ENCODE measurements around the gene RRAS. TPM values are rescaled to one million over a fixed set of nuclear protein-coding genes. Genes with fewer than 3 reads are reported as not detected.
A peak's percentile ranks its signal among the peaks of the same experiment; 100 is the strongest.

RRAS gene
- total RNA-seq, 1 donor from 2014 or later: 3.9 TPM

DNA sequence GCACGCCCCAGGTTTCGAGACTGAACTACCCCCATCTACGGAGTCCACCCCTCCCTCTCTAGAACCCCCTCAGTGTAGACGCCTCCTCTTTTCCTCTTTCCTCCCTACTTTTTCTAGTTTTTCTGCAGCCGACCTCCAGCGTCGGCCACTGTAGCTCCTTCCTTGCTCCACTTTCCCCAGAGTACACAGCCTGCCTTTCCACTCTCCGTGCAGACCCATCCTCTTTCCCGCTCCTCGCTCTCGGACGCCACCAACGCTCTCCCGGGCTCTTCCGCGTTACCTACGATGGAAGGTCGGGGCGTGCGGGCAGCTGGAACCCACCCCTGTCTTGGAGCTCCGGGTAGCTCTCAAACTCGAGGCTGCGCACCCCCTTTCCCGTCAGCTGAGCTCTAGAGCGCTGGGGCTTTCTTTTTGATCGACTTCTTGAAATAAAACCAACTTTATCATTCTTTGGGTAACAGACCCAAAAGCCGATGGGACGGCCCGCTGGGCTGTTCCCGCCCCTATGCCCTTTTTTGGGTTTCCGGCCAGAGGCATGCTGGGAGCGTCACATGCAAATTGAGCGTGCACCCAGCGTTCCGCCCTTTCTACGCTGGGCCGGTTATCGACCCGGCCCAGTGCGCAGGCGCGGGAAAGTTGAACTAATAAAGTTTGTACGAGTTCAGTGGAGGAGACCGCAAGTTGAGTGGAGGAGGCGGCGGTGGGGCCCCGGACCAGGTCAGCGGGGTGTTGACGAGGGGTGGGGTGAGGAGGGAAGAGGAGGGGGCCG is 25.6 kb upstream of the RRAS start, which contains the start of the genes BCL2L12 and IRF3:
TSS of gene BCL2L12 (plus strand) at position 583 of the 769 bp plus-strand sequence. CDS start 760 bp downstream, outside the sequence.
TSS of gene IRF3 (minus strand) at position 507 of the 769 bp plus-strand sequence. CDS start 1,019 bp downstream, outside the sequence.
- TF ChIP-seq, protein P1, sequence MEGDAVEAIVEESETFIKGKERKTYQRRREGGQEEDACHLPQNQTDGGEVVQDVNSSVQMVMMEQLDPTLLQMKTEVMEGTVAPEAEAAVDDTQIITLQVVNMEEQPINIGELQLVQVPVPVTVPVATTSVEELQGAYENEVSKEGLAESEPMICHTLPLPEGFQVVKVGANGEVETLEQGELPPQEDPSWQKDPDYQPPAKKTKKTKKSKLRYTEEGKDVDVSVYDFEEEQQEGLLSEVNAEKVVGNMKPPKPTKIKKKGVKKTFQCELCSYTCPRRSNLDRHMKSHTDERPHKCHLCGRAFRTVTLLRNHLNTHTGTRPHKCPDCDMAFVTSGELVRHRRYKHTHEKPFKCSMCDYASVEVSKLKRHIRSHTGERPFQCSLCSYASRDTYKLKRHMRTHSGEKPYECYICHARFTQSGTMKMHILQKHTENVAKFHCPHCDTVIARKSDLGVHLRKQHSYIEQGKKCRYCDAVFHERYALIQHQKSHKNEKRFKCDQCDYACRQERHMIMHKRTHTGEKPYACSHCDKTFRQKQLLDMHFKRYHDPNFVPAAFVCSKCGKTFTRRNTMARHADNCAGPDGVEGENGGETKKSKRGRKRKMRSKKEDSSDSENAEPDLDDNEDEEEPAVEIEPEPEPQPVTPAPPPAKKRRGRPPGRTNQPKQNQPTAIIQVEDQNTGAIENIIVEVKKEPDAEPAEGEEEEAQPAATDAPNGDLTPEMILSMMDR (IDR thresholded peaks at IDR 0.05; ENCODE audit: unreplicated experiment): no peak
- Mint-ChIP-seq H3K9me3 (ENCODE audit: low read depth) (no peaks in the 10 kb centered on the region), H3K36me3 (ENCODE audit: insufficient read depth) (peaks cover 5% of the 10 kb centered on the region), H3K27me3 (no peaks in the 10 kb centered on the region), H3K27ac (peak within 1 kb of the TSS; percentile 97), H3K4me3 (ENCODE audit: low read depth) (peak within 1 kb of the TSS; percentile 95), H3K4me1 (ENCODE audit: low read depth) (peaks cover 23% of the 10 kb centered on the region)
- DNase-seq (ENCODE audit: low spot score, unreplicated experiment): peak; percentile 97

DNA sequence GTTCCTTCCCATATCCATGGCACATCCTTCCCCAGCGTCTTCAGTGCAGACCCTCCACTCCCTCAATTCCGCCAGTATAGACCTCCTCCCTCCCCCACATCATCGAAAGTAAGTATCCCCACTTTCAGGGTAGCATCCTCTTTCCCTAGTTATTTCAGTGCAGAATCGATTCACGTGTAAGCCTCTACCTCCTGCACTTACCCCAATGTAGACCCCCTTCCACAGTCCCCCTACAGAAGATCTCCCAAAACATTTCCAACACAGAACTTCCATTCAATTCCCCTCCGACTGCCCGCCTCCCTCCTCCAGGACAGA is 25.1 kb upstream of the RRAS start:
- no peaks in the 10 kb centered on the region for H3K9me3 Mint-ChIP-seq (ENCODE audit: low read depth)
- TF ChIP-seq, protein P1 (IDR thresholded peaks at IDR 0.05; ENCODE audit: unreplicated experiment): no peak
- peaks cover 23% of the 10 kb centered on the region for H3K4me1 Mint-ChIP-seq (ENCODE audit: low read depth)
- no peak for DNase-seq (ENCODE audit: low spot score, unreplicated experiment)
- peak overlapping the region; percentile 97 for H3K27ac Mint-ChIP-seq
- H3K4me3 Mint-ChIP-seq (ENCODE audit: low read depth): peak overlapping the region; percentile 95
- no peaks in the 10 kb centered on the region for H3K27me3 Mint-ChIP-seq
- peaks cover 9% of the 10 kb centered on the region for H3K36me3 Mint-ChIP-seq (ENCODE audit: insufficient read depth)

DNA sequence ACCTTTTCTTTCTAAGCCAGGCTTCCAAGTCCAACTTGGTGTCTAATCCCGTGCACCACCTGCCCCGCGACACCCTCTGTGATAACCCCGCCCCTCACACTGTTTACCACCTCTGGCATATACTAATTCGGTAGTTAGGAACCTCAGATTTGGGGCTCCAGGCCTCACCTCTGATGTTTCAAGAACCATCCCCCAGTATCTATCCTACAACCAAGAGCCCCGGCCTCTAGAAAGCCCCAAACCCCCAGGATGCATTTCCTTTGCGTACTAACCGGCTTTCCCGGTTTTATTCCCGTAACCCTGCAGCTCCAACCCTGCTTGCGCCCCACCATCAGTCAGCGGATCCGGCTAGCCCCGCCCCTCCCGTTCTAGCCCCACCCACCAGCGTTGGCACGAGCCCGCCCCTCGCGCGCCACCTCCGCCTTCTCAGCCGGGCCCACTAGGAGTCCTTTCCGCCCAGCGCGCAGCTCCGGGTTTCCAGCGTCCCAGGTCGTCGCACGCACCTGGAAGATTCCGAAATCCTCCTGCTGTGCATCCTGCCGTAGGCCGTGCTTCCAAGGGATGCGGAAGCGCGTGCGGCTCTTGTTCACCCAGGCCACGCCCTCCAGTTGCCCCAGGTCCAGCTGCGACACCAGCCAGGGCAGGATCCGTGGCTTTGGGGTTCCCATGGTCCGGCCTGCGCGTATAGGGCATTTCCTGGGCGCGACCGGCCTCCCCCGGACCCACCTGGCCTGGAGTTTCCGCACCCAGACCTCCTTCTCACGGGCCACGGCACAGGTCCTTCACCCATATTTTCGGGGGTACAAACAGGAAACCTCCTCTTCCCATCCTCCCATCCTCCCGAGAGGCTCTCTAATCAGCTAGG is 24.5 kb upstream of the RRAS start:
- peaks cover 7% of the 10 kb centered on the region for H3K36me3 Mint-ChIP-seq (ENCODE audit: insufficient read depth)
- H3K27me3 Mint-ChIP-seq: no peaks in the 10 kb centered on the region
- H3K4me1 Mint-ChIP-seq (ENCODE audit: low read depth): peaks cover 23% of the 10 kb centered on the region
- DNase-seq (ENCODE audit: low spot score, unreplicated experiment): peak; percentile 86
- H3K9me3 Mint-ChIP-seq (ENCODE audit: low read depth): no peaks in the 10 kb centered on the region
- TF ChIP-seq, protein P1 (IDR thresholded peaks at IDR 0.05; ENCODE audit: unreplicated experiment): peak; percentile 19
- H3K27ac Mint-ChIP-seq: peak overlapping the region; percentile 97
- H3K4me3 Mint-ChIP-seq (ENCODE audit: low read depth): peak overlapping the region; percentile 95

DNA sequence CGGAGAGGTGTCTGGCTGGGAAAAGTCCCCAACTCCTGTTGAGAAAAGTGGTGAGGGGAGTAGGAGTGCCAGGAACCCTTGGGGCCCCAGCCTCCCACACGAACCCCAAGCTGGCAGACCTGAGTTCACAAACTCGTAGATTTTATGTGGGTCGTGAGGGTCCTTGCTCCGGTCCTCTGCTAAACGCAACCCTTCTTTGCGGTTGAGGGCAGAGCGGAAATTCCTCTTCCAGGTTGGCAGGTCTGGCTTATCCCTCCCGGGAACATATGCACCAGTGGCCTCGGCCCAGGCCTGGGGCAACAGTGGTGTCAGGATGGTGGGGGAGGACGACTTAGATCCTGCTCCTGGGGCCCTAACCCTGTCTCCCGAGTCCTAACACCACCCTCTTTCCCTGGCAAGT is 23.3 kb upstream of the RRAS start:
- Mint-ChIP-seq H3K27ac (no peak overlapping the region), H3K4me3 (ENCODE audit: low read depth) (no peak overlapping the region), H3K27me3 (no peaks in the 10 kb centered on the region), H3K36me3 (ENCODE audit: insufficient read depth) (peaks cover 10% of the 10 kb centered on the region), H3K9me3 (ENCODE audit: low read depth) (no peaks in the 10 kb centered on the region), H3K4me1 (ENCODE audit: low read depth) (peaks cover 23% of the 10 kb centered on the region)
- DNase-seq (ENCODE audit: low spot score, unreplicated experiment): no peak
- TF ChIP-seq, protein P1 (IDR thresholded peaks at IDR 0.05; ENCODE audit: unreplicated experiment): no peak

DNA sequence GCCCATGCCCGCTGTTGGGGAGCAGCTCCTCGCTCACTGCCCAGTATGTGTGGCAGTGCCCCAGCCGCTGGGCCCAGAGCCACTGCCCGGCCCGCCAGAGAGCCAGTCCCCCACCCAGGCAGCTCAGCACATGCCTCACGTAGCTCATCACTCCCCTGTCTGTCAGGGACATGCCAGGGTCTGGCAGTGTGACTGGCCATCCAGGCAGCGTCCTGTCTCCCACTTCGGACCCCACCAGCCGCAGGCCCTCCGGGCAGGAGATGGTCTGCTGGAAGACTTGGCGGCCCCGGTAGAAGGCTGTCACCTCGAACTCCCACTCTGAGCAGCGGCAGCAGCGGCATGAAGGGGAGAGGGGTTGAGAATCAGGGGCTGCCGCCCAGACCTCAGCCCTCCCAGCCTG is 22.1 kb upstream of the RRAS start:
- H3K4me1 Mint-ChIP-seq (ENCODE audit: low read depth): peaks cover 19% of the 10 kb centered on the region
- H3K4me3 Mint-ChIP-seq (ENCODE audit: low read depth): no peak overlapping the region
- TF ChIP-seq, protein P1 (IDR thresholded peaks at IDR 0.05; ENCODE audit: unreplicated experiment): no peak
- H3K36me3 Mint-ChIP-seq (ENCODE audit: insufficient read depth): peaks cover 13% of the 10 kb centered on the region
- no peaks in the 10 kb centered on the region for H3K9me3 Mint-ChIP-seq (ENCODE audit: low read depth)
- no peaks in the 10 kb centered on the region for H3K27me3 Mint-ChIP-seq
- H3K27ac Mint-ChIP-seq: no peak overlapping the region
- no peak for DNase-seq (ENCODE audit: low spot score, unreplicated experiment)
